SU-DHL-6 (cell line): ENCODE data around the gene SKIC8.
"Not testable (repeated sequence)": the region's sequence is repeated elsewhere in the genome, so short reads cannot be mapped to it uniquely, and the experiment has no call there.

Experiments used
- H2AFZ ChIP-seq: fragments of 200-600 bp; sonication (generic); 2 replicates; pipeline ENCODE4 v1.6.1; 2014; ENCODE audit warnings: low read depth, mild to moderate bottlenecking, moderate library complexity, mixed read lengths, antibody characterized with exemption, low read length; ENCODE audit not compliant: severe bottlenecking
- H3F3A ChIP-seq: fragments of 200-600 bp; shearing (Covaris generic); 2 replicates; pipeline ENCODE4 v1.6.0; 2016; ENCODE audit warnings: antibody characterized with exemption, mild to moderate bottlenecking; ENCODE audit not compliant: insufficient read depth
- H3K27ac ChIP-seq: fragments of 200-600 bp; sonication (generic); 2 replicates; pipeline ENCODE4 v1.5.1; 2016; ENCODE audit warnings: low read depth, mild to moderate bottlenecking, low read length, moderate library complexity, mixed read lengths
- H3K27me3 ChIP-seq: fragments of 200-600 bp; sonication (generic), shearing (Covaris generic); 2 replicates; pipeline ENCODE4 v1.6.0; 2014; ENCODE audit warnings: mild to moderate bottlenecking, low read length
- H3K36me3 ChIP-seq: fragments of 200-600 bp; sonication (generic); 2 replicates; pipeline ENCODE4 v1.6.1; 2014; ENCODE audit warnings: mild to moderate bottlenecking, low read length, mixed read lengths
- H3K4me2 ChIP-seq: fragments of 300-600, 200-600 bp; shearing (Covaris generic), sonication (generic); 2 replicates; pipeline ENCODE4 v1.6.0; 2014; ENCODE audit warnings: low read length, low read depth, mild to moderate bottlenecking; ENCODE audit not compliant: poor library complexity, severe bottlenecking
- H3K4me3 ChIP-seq: fragments of 200-600 bp; sonication (generic); 2 replicates; pipeline ENCODE4 v1.5.1; 2014; ENCODE audit warnings: antibody characterized with exemption, low read length, mild to moderate bottlenecking, mixed read lengths; ENCODE audit not compliant: insufficient read depth, poor library complexity, severe bottlenecking
- H3K79me2 ChIP-seq: fragments of 200-600 bp; sonication (generic); 2 replicates; pipeline ENCODE4 v1.6.1; 2014; ENCODE audit warnings: mild to moderate bottlenecking, low read length, moderate library complexity; ENCODE audit not compliant: insufficient read depth
- H3K9ac ChIP-seq: fragments of 200-600 bp; sonication (generic); 2 replicates; pipeline ENCODE4 v1.7.0; 2014; ENCODE audit warnings: mild to moderate bottlenecking, low read length
- H3K9me2 ChIP-seq: fragments of 200-600 bp; sonication (generic); replicated peaks from 2 replicates; pipeline ENCODE4 v1.6.1; 2014; ENCODE audit warnings: low read length; ENCODE audit not compliant: insufficient read depth
- H3K9me3 ChIP-seq: fragments of 200-600 bp; sonication (generic); 2 replicates; pipeline ENCODE4 v1.6.1; 2014; ENCODE audit warnings: low read length, mixed read lengths; ENCODE audit not compliant: insufficient read depth
- H4K20me1 ChIP-seq: fragments of 200-600 bp; sonication (generic); 2 replicates; pipeline ENCODE4 v1.6.1; 2014; ENCODE audit warnings: low read depth, mild to moderate bottlenecking, antibody characterized with exemption, low read length, moderate library complexity, mixed read lengths
- EZH2phosphoT487 ChIP-seq: fragments of 200-600 bp; sonication (generic), shearing (Covaris generic); conservative IDR thresholded peaks from 2 replicates; pipeline ENCODE4 v1.6.1; 2018; ENCODE audit warnings: mild to moderate bottlenecking, antibody characterized with exemption, low read length, moderate library complexity, mixed read lengths
- TF ChIP-seq, protein P1 (sequence below): fragments of 200-600 bp; sonication (generic); IDR thresholded peaks from one replicate; pipeline ENCODE4 v1.5.1; 2017; ENCODE audit warnings: antibody characterized with exemption, mild to moderate bottlenecking, low read length, moderate library complexity; ENCODE audit not compliant: insufficient read depth, poor library complexity, severe bottlenecking

The SKIC8 gene

DNA sequence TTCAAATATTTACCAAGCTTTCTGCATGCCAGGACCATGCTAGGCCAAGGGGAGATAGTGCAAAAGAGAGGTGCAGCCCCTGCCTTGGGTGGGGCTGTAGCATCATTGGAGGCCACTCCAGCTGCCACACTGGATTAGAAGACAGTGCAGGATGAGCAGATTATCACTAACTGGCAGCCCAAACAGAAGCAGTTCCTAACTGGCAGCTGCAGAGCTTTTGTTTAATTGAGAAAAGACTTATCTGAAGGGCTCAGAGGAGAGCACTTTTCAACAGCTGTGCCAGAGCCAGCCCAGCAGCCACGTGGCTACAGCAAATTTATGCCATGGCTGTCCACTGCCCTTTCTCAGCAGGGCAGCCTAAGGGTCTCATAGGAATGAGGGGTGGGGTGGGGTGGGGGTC lies 51.5 kb downstream of the SKIC8 start:
- Histone ChIP-seq H3K27ac (no peak overlapping the region), H3F3A (no peaks in the 10 kb centered on the region), H3K9me2 (no peaks in the 10 kb centered on the region), H2AFZ (no peak overlapping the region), H3K79me2 (no peaks in the 10 kb centered on the region), H3K36me3 (no peaks in the 10 kb centered on the region), H3K9ac (no peak overlapping the region), H3K4me3 (no peak overlapping the region), H3K4me2 (no peak overlapping the region), H3K27me3 (no peaks in the 10 kb centered on the region), H4K20me1 (no peaks in the 10 kb centered on the region), H3K9me3 (no peaks in the 10 kb centered on the region)
- TF ChIP-seq, protein P1, sequence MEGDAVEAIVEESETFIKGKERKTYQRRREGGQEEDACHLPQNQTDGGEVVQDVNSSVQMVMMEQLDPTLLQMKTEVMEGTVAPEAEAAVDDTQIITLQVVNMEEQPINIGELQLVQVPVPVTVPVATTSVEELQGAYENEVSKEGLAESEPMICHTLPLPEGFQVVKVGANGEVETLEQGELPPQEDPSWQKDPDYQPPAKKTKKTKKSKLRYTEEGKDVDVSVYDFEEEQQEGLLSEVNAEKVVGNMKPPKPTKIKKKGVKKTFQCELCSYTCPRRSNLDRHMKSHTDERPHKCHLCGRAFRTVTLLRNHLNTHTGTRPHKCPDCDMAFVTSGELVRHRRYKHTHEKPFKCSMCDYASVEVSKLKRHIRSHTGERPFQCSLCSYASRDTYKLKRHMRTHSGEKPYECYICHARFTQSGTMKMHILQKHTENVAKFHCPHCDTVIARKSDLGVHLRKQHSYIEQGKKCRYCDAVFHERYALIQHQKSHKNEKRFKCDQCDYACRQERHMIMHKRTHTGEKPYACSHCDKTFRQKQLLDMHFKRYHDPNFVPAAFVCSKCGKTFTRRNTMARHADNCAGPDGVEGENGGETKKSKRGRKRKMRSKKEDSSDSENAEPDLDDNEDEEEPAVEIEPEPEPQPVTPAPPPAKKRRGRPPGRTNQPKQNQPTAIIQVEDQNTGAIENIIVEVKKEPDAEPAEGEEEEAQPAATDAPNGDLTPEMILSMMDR, result no peak
- TF ChIP-seq EZH2phosphoT487, result no peak

DNA sequence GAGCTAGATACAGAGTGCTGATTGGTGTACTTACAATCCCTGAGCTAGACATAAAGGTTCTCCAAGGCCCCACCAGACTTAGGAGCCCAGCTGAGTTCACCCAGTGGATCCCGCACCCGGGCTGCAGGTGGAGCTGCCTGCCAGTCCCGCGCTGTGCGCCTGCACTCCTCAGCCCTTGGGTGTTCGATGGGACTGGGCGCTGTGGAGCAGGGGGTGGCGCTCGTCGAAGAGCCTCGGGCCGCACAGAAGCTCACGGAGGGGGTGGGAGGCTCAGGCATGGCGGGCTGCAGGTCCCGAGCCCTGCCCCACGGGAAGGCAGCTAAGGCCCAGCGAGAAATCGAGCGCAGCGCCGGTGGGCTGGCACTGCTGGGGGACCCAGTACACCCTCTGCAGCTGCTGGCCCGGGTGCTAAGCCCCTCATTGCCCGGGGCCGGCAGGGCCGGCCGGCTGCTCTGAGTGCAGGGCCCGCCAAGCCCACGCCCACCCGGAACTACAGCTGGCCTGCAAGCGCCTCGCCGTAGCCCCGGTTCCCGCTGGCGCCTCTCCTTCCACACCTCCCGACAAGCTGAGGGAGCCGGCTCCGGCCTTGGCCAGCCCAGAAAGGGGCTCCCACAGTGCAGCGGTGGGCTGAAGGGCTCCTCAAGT lies 53.3 kb downstream of the SKIC8 start:
- H3K4me3 ChIP-seq, H3K9me2 ChIP-seq, H2AFZ ChIP-seq, H3K27ac ChIP-seq, H3K9ac ChIP-seq, H3K79me2 ChIP-seq, H3K4me2 ChIP-seq, H3K27me3 ChIP-seq, H3K36me3 ChIP-seq, H4K20me1 ChIP-seq, H3K9me3 ChIP-seq, H3F3A ChIP-seq: not testable (repeated sequence)

DNA sequence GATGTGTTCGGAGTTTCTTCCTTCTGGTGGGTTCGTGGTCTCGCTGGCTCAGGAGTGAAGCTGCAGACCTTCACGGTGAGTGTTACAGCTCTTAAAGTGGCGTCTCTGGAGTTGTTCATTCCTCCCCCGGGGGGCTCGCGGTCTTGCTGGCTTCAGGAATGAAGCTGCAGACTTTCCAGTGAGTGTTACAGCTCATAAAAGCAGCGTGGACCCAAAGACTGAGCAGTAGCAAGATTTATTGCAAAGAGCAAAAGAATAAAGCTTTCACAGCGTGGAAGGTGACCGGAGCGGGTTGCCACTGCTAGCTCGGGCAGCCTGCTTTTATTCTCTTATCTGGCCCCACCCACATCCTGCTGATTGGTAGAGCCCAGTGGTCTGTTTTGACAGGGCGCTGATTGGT lies 54.0 kb downstream of the SKIC8 start:
- H3K27ac ChIP-seq, H3K9me2 ChIP-seq, H2AFZ ChIP-seq, H3K4me2 ChIP-seq, H3K4me3 ChIP-seq, H3F3A ChIP-seq, H3K9me3 ChIP-seq, H3K27me3 ChIP-seq, H3K79me2 ChIP-seq, H3K36me3 ChIP-seq, H3K9ac ChIP-seq, H4K20me1 ChIP-seq: not testable (repeated sequence)

DNA sequence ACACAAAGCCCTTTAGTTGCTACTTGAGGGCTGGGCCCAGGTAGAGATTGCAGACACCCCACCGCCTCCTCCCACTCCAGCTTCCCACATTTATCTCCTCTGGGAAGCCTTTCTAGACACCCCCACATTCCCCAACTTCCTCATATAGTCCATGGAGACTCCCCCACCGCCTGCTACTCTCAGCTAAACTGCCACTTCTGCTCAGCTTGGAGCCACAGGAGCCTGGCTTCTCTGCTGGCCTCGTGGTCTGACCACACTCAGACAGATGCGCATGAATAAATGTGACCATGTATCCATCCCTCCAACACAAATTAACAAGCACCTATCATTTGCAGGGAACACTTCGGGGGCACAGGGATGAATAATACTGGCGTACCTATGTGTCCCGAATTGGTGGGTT lies 54.5 kb downstream of the SKIC8 start:
- TF ChIP-seq EZH2phosphoT487, result no peak
- TF ChIP-seq, protein P1, result no peak
- H3K36me3 ChIP-seq, result no peaks in the 10 kb centered on the region

More for the DNA sequence above, 54.5 kb downstream of the SKIC8 start:
- Histone ChIP-seq H3K4me3 (no peak overlapping the region), H3K9me3 (no peaks in the 10 kb centered on the region), H3K27me3 (no peaks in the 10 kb centered on the region), H3K79me2 (no peaks in the 10 kb centered on the region), H3K27ac (no peak overlapping the region), H3K9me2 (no peaks in the 10 kb centered on the region), H3F3A (no peaks in the 10 kb centered on the region), H4K20me1 (no peaks in the 10 kb centered on the region), H3K9ac (no peak overlapping the region), H2AFZ (no peak overlapping the region), H3K4me2 (no peak overlapping the region)
